Measurements from ENCODE around the gene ZNF234. TPM values are rescaled to one million over a fixed set of nuclear protein-coding genes. Genes with fewer than 3 reads are reported as not detected.

The ZNF234 gene
- total RNA-seq, 1 donor: 14.8 TPM

DNA sequence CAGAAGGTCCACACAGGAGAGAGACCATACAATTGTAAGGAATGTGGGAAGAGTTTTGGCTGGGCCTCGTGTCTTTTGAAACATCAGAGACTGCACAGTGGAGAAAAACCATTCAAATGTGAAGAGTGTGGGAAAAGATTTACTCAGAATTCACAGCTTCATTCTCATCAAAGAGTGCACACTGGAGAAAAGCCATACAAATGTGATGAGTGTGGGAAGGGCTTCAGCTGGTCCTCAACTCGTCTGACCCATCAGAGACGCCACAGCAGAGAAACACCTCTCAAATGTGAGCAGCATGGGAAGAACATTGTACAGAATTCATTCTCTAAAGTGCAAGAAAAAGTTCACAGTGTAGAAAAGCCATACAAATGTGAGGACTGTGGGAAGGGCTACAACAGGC, 33.6 kb upstream of the ZNF234 start:
- Histone ChIP-seq H3K27me3 (ENCODE audit: insufficient read depth, low read length) (no peaks in the 10 kb centered on the region), H3K9me3 (ENCODE audit: low read depth, low read length) (peaks cover 25% of the 10 kb centered on the region), H3K27ac (ENCODE audit: low read depth, low read length) (no peak overlapping the region), H3K4me2 (ENCODE audit: insufficient read depth, low read length) (no peak overlapping the region), H3K4me1 (ENCODE audit: insufficient read depth, low read length) (no peaks in the 10 kb centered on the region), H2AFZ (ENCODE audit: low read length) (no peak overlapping the region), H3K79me2 (ENCODE audit: insufficient read depth, low read length) (no peaks in the 10 kb centered on the region), H3K4me3 (ENCODE audit: insufficient read depth, low read length) (no peak overlapping the region), H4K20me1 (ENCODE audit: insufficient read depth, low read length) (no peaks in the 10 kb centered on the region), H3K36me3 (ENCODE audit: insufficient read depth, low read length) (peaks cover 38% of the 10 kb centered on the region)
- DNase-seq (ENCODE audit: insufficient read length, low spot score, missing footprints): no peak
- TF ChIP-seq, protein P1, sequence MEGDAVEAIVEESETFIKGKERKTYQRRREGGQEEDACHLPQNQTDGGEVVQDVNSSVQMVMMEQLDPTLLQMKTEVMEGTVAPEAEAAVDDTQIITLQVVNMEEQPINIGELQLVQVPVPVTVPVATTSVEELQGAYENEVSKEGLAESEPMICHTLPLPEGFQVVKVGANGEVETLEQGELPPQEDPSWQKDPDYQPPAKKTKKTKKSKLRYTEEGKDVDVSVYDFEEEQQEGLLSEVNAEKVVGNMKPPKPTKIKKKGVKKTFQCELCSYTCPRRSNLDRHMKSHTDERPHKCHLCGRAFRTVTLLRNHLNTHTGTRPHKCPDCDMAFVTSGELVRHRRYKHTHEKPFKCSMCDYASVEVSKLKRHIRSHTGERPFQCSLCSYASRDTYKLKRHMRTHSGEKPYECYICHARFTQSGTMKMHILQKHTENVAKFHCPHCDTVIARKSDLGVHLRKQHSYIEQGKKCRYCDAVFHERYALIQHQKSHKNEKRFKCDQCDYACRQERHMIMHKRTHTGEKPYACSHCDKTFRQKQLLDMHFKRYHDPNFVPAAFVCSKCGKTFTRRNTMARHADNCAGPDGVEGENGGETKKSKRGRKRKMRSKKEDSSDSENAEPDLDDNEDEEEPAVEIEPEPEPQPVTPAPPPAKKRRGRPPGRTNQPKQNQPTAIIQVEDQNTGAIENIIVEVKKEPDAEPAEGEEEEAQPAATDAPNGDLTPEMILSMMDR (IDR thresholded peaks at IDR 0.05; ENCODE audit: extremely low read depth, low read depth, low read length): no peak

DNA sequence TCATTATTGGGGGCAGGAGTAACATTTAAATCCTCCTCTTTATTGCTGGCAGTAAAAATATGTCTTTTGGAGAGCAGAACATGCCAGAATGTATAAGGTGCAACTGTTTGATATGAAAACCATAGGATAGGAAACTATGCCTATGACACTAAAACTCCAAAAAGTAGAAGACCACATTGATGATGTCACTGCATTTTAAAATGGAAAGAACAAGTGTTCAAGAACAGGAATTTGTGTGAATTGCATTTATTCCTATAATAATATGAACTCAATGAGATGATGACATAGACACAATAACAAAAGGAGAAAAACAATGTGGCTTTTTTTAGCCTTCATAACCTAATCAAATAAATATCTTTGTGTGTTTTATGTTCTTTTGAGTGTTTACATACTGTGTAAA, 31.9 kb upstream of the ZNF234 start:
- Histone ChIP-seq H3K79me2 (ENCODE audit: insufficient read depth, low read length) (peaks cover 10% of the 10 kb centered on the region), H3K4me1 (ENCODE audit: insufficient read depth, low read length) (peaks cover 3% of the 10 kb centered on the region), H3K4me2 (ENCODE audit: insufficient read depth, low read length) (no peak overlapping the region), H4K20me1 (ENCODE audit: insufficient read depth, low read length) (no peaks in the 10 kb centered on the region), H3K4me3 (ENCODE audit: insufficient read depth, low read length) (no peak overlapping the region), H3K27me3 (ENCODE audit: insufficient read depth, low read length) (no peaks in the 10 kb centered on the region), H3K9me3 (ENCODE audit: low read depth, low read length) (peaks cover 25% of the 10 kb centered on the region), H3K27ac (ENCODE audit: low read depth, low read length) (no peak overlapping the region), H3K36me3 (ENCODE audit: insufficient read depth, low read length) (peaks cover 27% of the 10 kb centered on the region), H2AFZ (ENCODE audit: low read length) (no peak overlapping the region)
- no peak for DNase-seq (ENCODE audit: insufficient read length, low spot score, missing footprints)
- TF ChIP-seq, protein P1 (IDR thresholded peaks at IDR 0.05; ENCODE audit: extremely low read depth, low read depth, low read length): no peak

DNA sequence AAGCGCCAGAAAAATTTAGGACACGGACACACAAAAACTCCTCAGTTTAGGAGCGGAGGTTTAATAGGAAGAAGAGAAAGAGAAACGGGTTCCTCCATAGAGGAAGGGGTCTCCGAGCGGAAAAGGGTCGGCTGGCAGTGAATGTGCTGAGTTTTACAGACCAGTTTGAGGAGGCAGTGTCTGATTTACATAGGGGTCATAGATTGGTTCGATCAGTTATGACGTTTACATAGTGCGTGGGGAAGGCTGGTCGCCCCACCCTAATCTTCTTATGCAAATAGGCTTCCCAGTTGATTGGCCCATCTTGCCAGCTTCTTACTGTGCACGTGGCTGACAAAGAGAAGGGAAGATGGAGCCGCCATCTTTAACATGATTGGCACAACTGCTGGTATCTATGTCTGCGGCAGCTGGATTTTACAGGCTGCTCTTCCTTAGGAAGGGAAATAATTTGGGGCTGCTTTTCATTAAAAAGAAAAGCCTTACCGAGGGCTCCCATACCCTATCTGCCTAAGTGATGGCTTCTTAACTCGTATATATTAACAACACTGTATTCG, 29.4 kb upstream of the ZNF234 start:
- H3K27me3 ChIP-seq (ENCODE audit: insufficient read depth, low read length): no peaks in the 10 kb centered on the region
- H3K4me1 ChIP-seq (ENCODE audit: insufficient read depth, low read length): peaks cover 3% of the 10 kb centered on the region
- H3K79me2 ChIP-seq (ENCODE audit: insufficient read depth, low read length): peaks cover 21% of the 10 kb centered on the region
- peaks cover 15% of the 10 kb centered on the region for H3K9me3 ChIP-seq (ENCODE audit: low read depth, low read length)
- TF ChIP-seq, protein P1 (IDR thresholded peaks at IDR 0.05; ENCODE audit: extremely low read depth, low read depth, low read length): no peak
- H3K27ac ChIP-seq (ENCODE audit: low read depth, low read length): peak overlapping the region; percentile 66
- H3K4me2 ChIP-seq (ENCODE audit: insufficient read depth, low read length): peak overlapping the region; percentile 91
- peaks cover 21% of the 10 kb centered on the region for H3K36me3 ChIP-seq (ENCODE audit: insufficient read depth, low read length)
- DNase-seq (ENCODE audit: insufficient read length, low spot score, missing footprints): peak; percentile 60
- no peaks in the 10 kb centered on the region for H4K20me1 ChIP-seq (ENCODE audit: insufficient read depth, low read length)
- peak overlapping the region; percentile 81 for H3K4me3 ChIP-seq (ENCODE audit: insufficient read depth, low read length)
- peak overlapping the region; percentile 67 for H2AFZ ChIP-seq (ENCODE audit: low read length)

DNA sequence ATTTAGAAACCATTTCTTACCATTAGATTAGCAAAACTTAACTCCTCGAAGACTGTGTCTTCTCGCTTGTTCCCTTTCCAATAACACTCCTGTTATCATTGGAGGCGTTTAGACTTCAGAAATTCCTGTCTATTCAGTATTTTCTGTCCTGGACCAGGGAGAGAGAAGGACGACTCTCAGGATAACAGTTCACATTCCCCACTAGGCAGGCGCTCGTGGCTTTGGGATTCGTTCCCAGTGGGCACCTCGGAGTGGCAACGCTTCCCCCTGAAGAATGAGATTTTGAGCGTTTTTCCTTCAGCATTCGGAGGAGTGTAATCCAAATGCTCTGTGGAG, 28.6 kb upstream of the ZNF234 start:
- peaks cover 16% of the 10 kb centered on the region for H3K36me3 ChIP-seq (ENCODE audit: insufficient read depth, low read length)

More for the DNA sequence above, 28.6 kb upstream of the ZNF234 start:
- Histone ChIP-seq H3K79me2 (ENCODE audit: insufficient read depth, low read length) (peaks cover 21% of the 10 kb centered on the region), H3K4me3 (ENCODE audit: insufficient read depth, low read length) (peak overlapping the region; percentile 81), H3K9me3 (ENCODE audit: low read depth, low read length) (peaks cover 7% of the 10 kb centered on the region), H3K27me3 (ENCODE audit: insufficient read depth, low read length) (no peaks in the 10 kb centered on the region), H3K27ac (ENCODE audit: low read depth, low read length) (peak overlapping the region; percentile 66), H4K20me1 (ENCODE audit: insufficient read depth, low read length) (no peaks in the 10 kb centered on the region), H3K4me1 (ENCODE audit: insufficient read depth, low read length) (peaks cover 3% of the 10 kb centered on the region), H3K4me2 (ENCODE audit: insufficient read depth, low read length) (peak overlapping the region; percentile 91), H2AFZ (ENCODE audit: low read length) (peak overlapping the region; percentile 96)
- DNase-seq (ENCODE audit: insufficient read length, low spot score, missing footprints): no peak
- TF ChIP-seq, protein P1 (IDR thresholded peaks at IDR 0.05; ENCODE audit: extremely low read depth, low read depth, low read length): no peak

All from osteoblast (primary cell).